Epithelial cell of prostate (primary cell): Measurements from ENCODE around the gene ROR2.
"Not testable (repeated sequence)": the region's sequence is repeated elsewhere in the genome, so short reads cannot be mapped to it uniquely, and the experiment has no call there.

ENCODE experiments used
- DNase-seq: peaks from one replicate; pipeline ENCODE4 v3.0.0-alpha.2; 2011; ENCODE audit warnings: low read depth, low spot score
- H3K27ac ChIP-seq: fragments of 450-650 bp; 2 replicates; pipeline ENCODE4 v1.5.1; 2017; ENCODE audit warnings: mild to moderate bottlenecking

The ROR2 gene

GRCh38 chr9:91519520-91520277 lies 430.3 kb downstream of the ROR2 start:
- DNase-seq = no peak
- no peak overlapping the region for H3K27ac ChIP-seq

DNA sequence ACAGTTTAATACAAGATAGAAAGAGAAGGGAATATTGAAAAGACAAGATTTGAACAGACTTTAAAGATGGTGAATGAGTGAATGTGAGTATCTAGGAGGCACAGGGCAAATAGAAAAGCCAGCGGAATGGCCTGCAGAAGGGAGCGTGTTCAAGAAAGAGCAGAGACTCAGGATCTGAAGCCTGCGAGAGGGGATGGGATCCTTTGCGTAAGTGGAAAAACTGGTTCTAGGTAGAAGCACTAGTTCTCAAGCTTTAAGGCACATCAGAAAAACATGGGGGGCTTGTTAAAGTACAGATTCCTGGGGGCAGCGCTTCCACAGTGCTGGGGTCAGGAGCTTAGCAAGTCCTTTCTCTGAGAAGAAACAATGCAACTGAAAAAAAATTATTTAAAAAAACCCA lies 431.6 kb downstream of the ROR2 start:
- no peak overlapping the region for H3K27ac ChIP-seq
- DNase-seq = no peak

DNA sequence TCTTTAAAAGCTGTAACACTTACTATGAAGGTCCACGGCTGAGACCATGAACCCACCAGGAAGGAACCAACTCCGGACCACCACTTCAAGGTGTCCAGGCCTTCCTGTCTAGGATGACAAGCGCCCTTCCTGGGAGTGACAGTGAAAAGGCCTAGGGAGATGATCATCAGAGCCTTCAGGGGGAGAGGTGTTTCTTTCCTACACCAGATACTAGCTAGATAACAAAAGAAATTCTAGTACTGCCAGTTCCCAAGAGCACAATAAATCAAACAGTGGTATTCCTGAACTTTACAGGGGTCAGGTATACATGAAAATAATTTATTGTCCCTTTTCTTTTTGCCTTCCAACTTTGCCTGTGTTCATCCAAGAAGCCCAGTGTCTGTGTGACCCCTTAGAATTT lies 432.2 kb downstream of the ROR2 start:
- no peak overlapping the region for H3K27ac ChIP-seq
- DNase-seq = no peak

GRCh38 chr9:91517332-91517731 lies 432.7 kb downstream of the ROR2 start:
- H3K27ac ChIP-seq, DNase-seq: not testable (repeated sequence)

GRCh38 chr9:91516777-91517176 lies 433.3 kb downstream of the ROR2 start:
- no peak for DNase-seq
- no peak overlapping the region for H3K27ac ChIP-seq

DNA sequence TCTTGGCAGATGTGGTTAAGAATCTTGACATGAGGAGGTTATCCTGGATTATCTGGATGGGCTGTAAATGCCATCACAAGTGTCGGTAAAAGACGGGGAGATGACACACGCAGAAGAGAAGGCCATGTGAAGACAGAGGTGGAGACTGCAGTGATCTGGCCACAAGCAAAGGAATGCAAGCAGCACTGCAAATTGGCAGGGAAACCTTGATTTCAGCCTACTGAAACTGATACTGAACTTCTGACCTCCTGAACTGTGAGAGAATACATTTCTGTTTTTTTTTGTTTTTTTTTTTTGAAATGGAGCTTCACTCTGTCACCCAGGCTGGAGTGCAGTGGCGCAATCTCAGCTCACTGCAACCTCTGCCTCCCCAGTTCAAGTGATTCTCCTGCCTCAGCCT lies 433.9 kb downstream of the ROR2 start:
- no peak overlapping the region for H3K27ac ChIP-seq
- DNase-seq = no peak

DNA sequence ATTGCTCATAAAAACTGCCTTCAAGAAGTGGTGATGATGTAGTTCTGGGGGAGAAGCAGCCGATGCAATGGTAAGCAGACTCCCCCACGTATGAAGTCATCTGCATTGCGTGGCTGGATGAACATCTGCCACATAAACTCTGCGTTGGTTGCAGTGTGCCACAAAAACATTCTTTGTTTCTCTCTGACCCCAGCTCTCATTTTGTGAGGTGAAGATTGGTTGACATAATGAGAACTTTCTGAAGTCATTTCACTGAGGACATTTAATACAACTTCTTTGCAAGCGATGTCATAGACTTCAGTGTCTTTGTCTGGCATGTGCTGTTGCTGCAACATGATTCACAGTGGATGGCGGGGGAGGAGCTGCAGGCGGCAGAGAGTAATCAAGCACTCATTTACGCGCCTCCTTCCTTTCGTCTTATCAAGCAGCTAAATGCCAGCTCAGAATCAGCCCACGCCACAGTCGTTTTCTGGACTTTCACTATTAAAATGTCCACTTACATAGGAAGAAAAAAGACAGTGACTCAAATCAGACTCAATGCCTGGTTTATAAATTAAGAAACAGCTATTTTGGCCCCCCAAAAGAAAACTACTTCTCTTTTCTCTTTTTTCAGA lies 434.8 kb downstream of the ROR2 start:
- no peak for DNase-seq
- H3K27ac ChIP-seq = no peak overlapping the region
